Measurements from ENCODE around the gene SYPL2. TPM values are rescaled to one million over a fixed set of nuclear protein-coding genes. Genes with fewer than 3 reads are reported as not detected.

SYPL2 gene
- total and polyA plus RNA-seq, 2 donors (not counting 1 experiment from before 2014, with no cell fraction given), result 1.7 to 1.8 TPM

GRCh38 chr1:109517337-109517736, 51.0 kb downstream of the SYPL2 start:
- H3K9me3 ChIP-seq (ENCODE audit: control insufficient read depth, insufficient read depth, low read depth, low read length), result no peaks in the 10 kb centered on the region
- H2AFZ ChIP-seq (ENCODE audit: low read length), result no peak overlapping the region
- H3K4me3 ChIP-seq (replicated peaks in 1 of 4; ENCODE audit: control extremely low read depth in 1 of 4, insufficient read depth in 1 of 4, low read depth in 3 of 4, low read length in 4 of 4), result no peak overlapping the region
- DNase-seq (ENCODE audit: low read depth in 2 of 2), result no peak
- no peaks in the 10 kb centered on the region for H3K79me2 ChIP-seq (ENCODE audit: control insufficient read depth, insufficient read depth, low read length)
- peaks cover 12% of the 10 kb centered on the region for H3K27me3 ChIP-seq (ENCODE audit: control insufficient read depth, insufficient read depth, low read length)
- H3K4me1 ChIP-seq (ENCODE audit: control insufficient read depth, extremely low read depth, insufficient read depth, low read length), result no peaks in the 10 kb centered on the region
- TF ChIP-seq CTCF (conservative IDR thresholded peaks at IDR 0.05 in 1 of 2, IDR thresholded peaks at IDR 0.05 in 1 of 2; ENCODE audit: low read depth in 1 of 2, low read length in 2 of 2) (no peak), EZH2 (IDR thresholded peaks at IDR 0.05; ENCODE audit: low read length, missing control alignments) (no peak)
- no peak overlapping the region for H3K4me2 ChIP-seq (ENCODE audit: extremely low read depth, insufficient read depth, low read length)
- H3K9ac ChIP-seq (ENCODE audit: insufficient read depth, low read length), result no peak overlapping the region
- no peaks in the 10 kb centered on the region for H4K20me1 ChIP-seq (ENCODE audit: control insufficient read depth, extremely low read depth, insufficient read depth, low read length)
- no peaks in the 10 kb centered on the region for H3K36me3 ChIP-seq (ENCODE audit: control insufficient read depth, insufficient read depth, low read length)
- H3K27ac ChIP-seq (ENCODE audit: insufficient read depth, low read length), result no peak overlapping the region

- Histone ChIP-seq H3K4me3 (replicated peaks in 1 of 4; ENCODE audit: control extremely low read depth in 1 of 4, insufficient read depth in 1 of 4, low read depth in 3 of 4, low read length in 4 of 4) (no peak overlapping the region), H4K20me1 (ENCODE audit: control insufficient read depth, extremely low read depth, insufficient read depth, low read length) (no peaks in the 10 kb centered on the region), H3K79me2 (ENCODE audit: control insufficient read depth, insufficient read depth, low read length) (no peaks in the 10 kb centered on the region), H3K9me3 (ENCODE audit: control insufficient read depth, insufficient read depth, low read depth, low read length) (no peaks in the 10 kb centered on the region), H3K4me2 (ENCODE audit: extremely low read depth, insufficient read depth, low read length) (no peak overlapping the region), H3K36me3 (ENCODE audit: control insufficient read depth, insufficient read depth, low read length) (no peaks in the 10 kb centered on the region), H3K9ac (ENCODE audit: insufficient read depth, low read length) (no peak overlapping the region), H2AFZ (ENCODE audit: low read length) (no peak overlapping the region), H3K27ac (ENCODE audit: insufficient read depth, low read length) (no peak overlapping the region), H3K27me3 (ENCODE audit: control insufficient read depth, insufficient read depth, low read length) (peaks cover 21% of the 10 kb centered on the region), H3K4me1 (ENCODE audit: control insufficient read depth, extremely low read depth, insufficient read depth, low read length) (no peaks in the 10 kb centered on the region)
- no peak for TF ChIP-seq EZH2 (IDR thresholded peaks at IDR 0.05; ENCODE audit: low read length, missing control alignments)
- TF ChIP-seq CTCF (conservative IDR thresholded peaks at IDR 0.05 in 1 of 2, IDR thresholded peaks at IDR 0.05 in 1 of 2; ENCODE audit: low read depth in 1 of 2, low read length in 2 of 2), result no peak
- no peak for DNase-seq (ENCODE audit: low read depth in 2 of 2)
Measured at GRCh38 chr1:109521002-109521951, 54.9 kb downstream of the SYPL2 start.

- Histone ChIP-seq H3K9me3 (ENCODE audit: control insufficient read depth, insufficient read depth, low read depth, low read length) (no peaks in the 10 kb centered on the region), H2AFZ (ENCODE audit: low read length) (no peak overlapping the region), H3K27ac (ENCODE audit: insufficient read depth, low read length) (no peak overlapping the region), H3K4me3 (replicated peaks in 1 of 4; ENCODE audit: control extremely low read depth in 1 of 4, insufficient read depth in 1 of 4, low read depth in 3 of 4, low read length in 4 of 4) (no peak overlapping the region), H3K4me2 (ENCODE audit: extremely low read depth, insufficient read depth, low read length) (no peak overlapping the region), H3K36me3 (ENCODE audit: control insufficient read depth, insufficient read depth, low read length) (no peaks in the 10 kb centered on the region), H3K27me3 (ENCODE audit: control insufficient read depth, insufficient read depth, low read length) (peaks cover 21% of the 10 kb centered on the region), H3K4me1 (ENCODE audit: control insufficient read depth, extremely low read depth, insufficient read depth, low read length) (no peaks in the 10 kb centered on the region), H4K20me1 (ENCODE audit: control insufficient read depth, extremely low read depth, insufficient read depth, low read length) (no peaks in the 10 kb centered on the region), H3K9ac (ENCODE audit: insufficient read depth, low read length) (no peak overlapping the region), H3K79me2 (ENCODE audit: control insufficient read depth, insufficient read depth, low read length) (no peaks in the 10 kb centered on the region)
- TF ChIP-seq EZH2 (IDR thresholded peaks at IDR 0.05; ENCODE audit: low read length, missing control alignments) (no peak), CTCF (conservative IDR thresholded peaks at IDR 0.05 in 1 of 2, IDR thresholded peaks at IDR 0.05 in 1 of 2; ENCODE audit: low read depth in 1 of 2, low read length in 2 of 2) (no peak)
- no peak for DNase-seq (ENCODE audit: low read depth in 2 of 2)
Measured at GRCh38 chr1:109522026-109522425, 55.7 kb downstream of the SYPL2 start.
